K562 (cell line): ENCODE measurements around the gene GPR3. TPM values are rescaled to one million over a fixed set of nuclear protein-coding genes. Genes with fewer than 3 reads are reported as not detected.

Source experiments
- CBFA2T2 ChIP-seq: fragments of 450-650 bp; conservative IDR thresholded peaks from 2 replicates; pipeline ENCODE4 v1.6.1; 2017; ENCODE audit warnings: mild to moderate bottlenecking
- CHCHD3 ChIP-seq: fragments of 250-450 bp; sonication (Bioruptor Pico); IDR thresholded peaks from 2 replicates; pipeline ENCODE4 v2.1.2; 2022; ENCODE audit warnings: mild to moderate bottlenecking
- ETV1 ChIP-seq: fragments of 450-650 bp; conservative IDR thresholded peaks from 2 replicates; pipeline ENCODE4 v1.6.1; 2016; ENCODE audit warnings: missing genetic modification characterization, control low read depth, low read depth, missing compliant biosample characterization
- FOSL1 ChIP-seq: fragments of 200-800 bp; sonication (Bioruptor generic); conservative IDR thresholded peaks from 2 replicates; pipeline ENCODE4 v1.6.1; 2016; ENCODE audit warnings: missing genetic modification characterization, missing compliant biosample characterization
- GTF2A2 ChIP-seq: IDR thresholded peaks from 2 replicates; pipeline ENCODE4 v1.6.1; 2016; ENCODE audit warnings: mild to moderate bottlenecking, missing genetic modification characterization, missing compliant biosample characterization
- HEY1 ChIP-seq: fragments of 250-450 bp; sonication (Bioruptor Pico); IDR thresholded peaks from 2 replicates; pipeline ENCODE4 v1.5.0; 2020; ENCODE audit warnings: mild to moderate bottlenecking, moderate library complexity, borderline replicate concordance
- HNRNPH1 ChIP-seq: fragments of 200-400 bp; formaldehyde crosslinking; optimal IDR thresholded peaks from 2 replicates; pipeline ENCODE3; 2017; ENCODE audit warnings: low read depth, mild to moderate bottlenecking, low read length, moderate library complexity
- HNRNPLL ChIP-seq: fragments of 200-400 bp; formaldehyde crosslinking; IDR thresholded peaks from 2 replicates; pipeline ENCODE4 v1.6.1; 2017; ENCODE audit warnings: low read length, low read depth, mild to moderate bottlenecking; ENCODE audit not compliant: poor library complexity, severe bottlenecking
- KHSRP ChIP-seq: fragments of 450-650 bp; IDR thresholded peaks from 2 replicates; pipeline ENCODE4 v1.6.1; 2017
- MEIS2 ChIP-seq: fragments of 450-650 bp; IDR thresholded peaks from 2 replicates; pipeline ENCODE4 v1.6.1; 2014; ENCODE audit warnings: mild to moderate bottlenecking; ENCODE audit not compliant: partially characterized antibody
- MTF1 ChIP-seq: fragments of 250-450 bp; sonication (Bioruptor Pico); IDR thresholded peaks from 2 replicates; pipeline ENCODE4 v1.9.0; 2021; ENCODE audit warnings: moderate library complexity, mild to moderate bottlenecking, inconsistent platforms, borderline replicate concordance
- NCOA2 ChIP-seq, 2 experiments: fragments of 450-650 bp; IDR thresholded peaks; 2 replicates each; pipeline ENCODE4 v1.6.1; 2018; ENCODE audit warnings: mild to moderate bottlenecking in 2 of 2, moderate library complexity in 1 of 2; ENCODE audit not compliant: partially characterized antibody in 2 of 2
- NKRF ChIP-seq: fragments of 450-650 bp; IDR thresholded peaks from 2 replicates; pipeline ENCODE4 v1.6.1; 2016; ENCODE audit warnings: borderline replicate concordance
- NR4A1 ChIP-seq, 2 experiments: fragments of 250-450 bp in 1 of 2; fragments of 450-650 bp in 1 of 2; sonication (Bioruptor Pico) in 1 of 2; IDR thresholded peaks; 2 replicates each; pipeline versions ENCODE4 v1.4.0 to v1.6.1; 2016 to 2020; ENCODE audit warnings: mild to moderate bottlenecking in 2 of 2, missing compliant biosample characterization in 1 of 2, missing genetic modification characterization in 1 of 2, moderate library complexity in 1 of 2
- TCF15 ChIP-seq: fragments of 250-450 bp; sonication (Bioruptor Pico); IDR thresholded peaks from 2 replicates; pipeline ENCODE4 v1.8.0; 2022; ENCODE audit warnings: moderate library complexity, mild to moderate bottlenecking, inconsistent platforms
- TFE3 ChIP-seq: fragments of 450-650 bp; formaldehyde crosslinking; IDR thresholded peaks from 2 replicates; pipeline ENCODE4 v1.4.0; 2020; ENCODE audit warnings: mild to moderate bottlenecking, mixed read lengths
- TRIM25 ChIP-seq: fragments of 450-650 bp; IDR thresholded peaks from 2 replicates; pipeline ENCODE4 v1.7.0; 2016; ENCODE audit warnings: borderline replicate concordance
- UBTF ChIP-seq, 2 experiments: IDR thresholded peaks; 2 replicates each; pipeline ENCODE4 v1.6.1; 2012; ENCODE audit warnings: improper control_type of control experiment in 2 of 2, low read depth in 2 of 2, low read length in 2 of 2, borderline replicate concordance in 1 of 2
- ZBTB7A ChIP-seq: IDR thresholded peaks from 2 replicates; pipeline ENCODE4 v1.6.1; 2011; ENCODE audit warnings: low read depth, mild to moderate bottlenecking, low read length, moderate library complexity, borderline replicate concordance; ENCODE audit not compliant: control insufficient read depth
- ZNF133 ChIP-seq: fragments of 250-450 bp; sonication (Bioruptor Pico); IDR thresholded peaks from 2 replicates; pipeline ENCODE4 v1.4.0; 2020; ENCODE audit warnings: mild to moderate bottlenecking
- polyA plus RNA-seq, 8 experiments: library from polyadenylated mRNA; depleted of rRNA in 4 of 8; stranded (reverse) in 5 of 8; unstranded in 3 of 8; fragments of >200 nt; fragmentation: Nextera tagmentation in 2 of 8; fragmentation: Illumina TruSeq in 1 of 8; extraction: Ambion mirVana in 2 of 8; extraction: Trizol in 1 of 8; gene quantifications; 2 replicates each; pipeline versions ENCODE4 v1.2.1 to v1.2.3, GENCODE V29; 2011 to 2014; ENCODE audit warnings: inconsistent platforms in 1 of 8, missing spikeins in 1 of 8
- total RNA-seq, 7 experiments: library from RNA; depleted of rRNA in 6 of 7; stranded (reverse); fragments of >200 nt in 6 of 7; fragmentation: Illumina TruSeq in 2 of 7; extraction: Trizol in 2 of 7; gene quantifications; 2 replicates each; pipeline versions ENCODE4 v1.2.1 to v1.2.3, GENCODE V29; 2011 to 2021; ENCODE audit warnings: low replicate concordance in 1 of 7

The GPR3 gene
- total and polyA plus RNA-seq, 9 of the 15 experiments (the other 6 are each of a cell fraction or from before 2014, with no cell fraction given): 0.24 to 11.5 (median 3.7) TPM

GRCh38 chr1:27366113-27366410, 26.4 kb upstream of the GPR3 start (continued):
- TF ChIP-seq UBTF (IDR thresholded peaks at IDR 0.05; ENCODE audit: borderline replicate concordance in 1 of 2, low read depth in 2 of 2, low read length in 2 of 2): peak; percentile 72 to 87; a peak in 3 of 4 replicates
- TF ChIP-seq CHCHD3 (CRISPR knock-in tag): no peak
- TF ChIP-seq ZNF133 (CRISPR knock-in tag): no peak
- peak; percentile 56 for TF ChIP-seq MEIS2
- TF ChIP-seq TRIM25: no peak
- TF ChIP-seq ZBTB7A: peak; percentile 10; the same call in 1 of the 2 replicates
- no peak for TF ChIP-seq HEY1 (CRISPR knock-in tag)
- TF ChIP-seq TCF15 (CRISPR knock-in tag): no peak
- TF ChIP-seq TFE3 (CRISPR knock-in tag): no peak
- TF ChIP-seq CBFA2T2: no peak
- no peak for TF ChIP-seq MTF1 (CRISPR knock-in tag)
- no peak; the same call in 1 of the 2 replicates for TF ChIP-seq NKRF
- TF ChIP-seq KHSRP: no peak
- TF ChIP-seq HNRNPH1: no peak
- TF ChIP-seq GTF2A2 (tag): no peak
- no peak for TF ChIP-seq FOSL1
- TF ChIP-seq NCOA2 (IDR thresholded peaks at IDR 0.05; ENCODE audit: partially characterized antibody in 2 of 2): no peak
- TF ChIP-seq ETV1: no peak
- TF ChIP-seq HNRNPLL: peak; percentile 96
- no peak for TF ChIP-seq NR4A1 (CRISPR knock-in tag; IDR thresholded peaks at IDR 0.05)
- no peak for TF ChIP-seq NR4A1 (tag; IDR thresholded peaks at IDR 0.05)
